AG04449 (cell line): ENCODE data around the gene DCX.

Experiments
- CTCF ChIA-PET: fragments of 350-600 bp; formaldehyde crosslinking; extraction: SDS; loops from one replicate; lab custom pipeline; 2021; ENCODE audit warnings: antibody characterized with exemption; lab: Yijun Ruan, JAX
- POLR2A ChIA-PET: fragments of 400-600, 350-600 bp; formaldehyde crosslinking; extraction: SDS; loops from one replicate; lab custom pipeline; 2020; ENCODE audit warnings: antibody characterized with exemption, inconsistent platforms; lab: Yijun Ruan, JAX
- DNase-seq: peaks from one replicate; pipeline ENCODE4 v3.0.0-alpha.2; 2010; ENCODE audit warnings: low read depth, low spot score
- H3K4me3 ChIP-seq: 2 replicates; pipeline ENCODE4 v1.5.1; 2011; ENCODE audit warnings: low read depth, mild to moderate bottlenecking, control low read depth, low read length
- CTCF ChIP-seq: IDR thresholded peaks from one replicate; pipeline ENCODE4 v1.5.1; 2011; ENCODE audit warnings: mild to moderate bottlenecking, moderate library complexity, low read length, control low read depth, inconsistent platforms; ENCODE audit not compliant: insufficient read depth; ENCODE audit errors: missing control alignments

The DCX gene

DNA sequence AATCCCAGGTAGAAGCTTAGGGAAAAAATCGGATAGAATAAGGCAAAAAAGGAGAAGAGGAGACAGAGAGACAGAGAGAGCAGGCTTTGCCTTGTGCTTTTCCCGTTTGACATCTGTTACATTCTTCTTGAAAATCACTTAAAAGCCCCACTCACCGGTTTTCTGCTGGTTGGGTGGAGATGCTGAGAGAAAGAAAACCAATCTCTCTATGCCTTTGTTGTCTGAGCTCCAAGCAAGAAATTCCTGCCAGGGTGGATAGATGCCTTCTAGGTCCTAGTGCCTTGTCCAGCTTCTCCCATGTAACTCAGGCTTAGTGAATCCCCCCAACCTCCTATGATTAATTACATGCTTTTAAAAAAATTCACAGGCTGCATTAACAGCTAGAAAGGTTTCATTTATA is at the start of gene DCX:
Gene DCX, minus strand, starts transcription at position 210 of the 400 bp plus-strand sequence. CDS start 1,794 bp downstream, outside the sequence.
- no peak for TF ChIP-seq CTCF
- DNase-seq = no peak
- POLR2A ChIA-PET = no interaction called here
- CTCF ChIA-PET = no interaction called here
- H3K4me3 ChIP-seq = no peak within 1 kb of the TSS

GRCh38 chrX:111460607-111461006 is 48.6 kb upstream of the DCX start:
- no peak for DNase-seq
- H3K4me3 ChIP-seq = no peak overlapping the region
- POLR2A ChIA-PET = no interaction called here
- CTCF ChIA-PET = interaction anchor here (1.6 kb wide), 1 partner anchor 16 kb away, joined by 4 read pairs; no protein-coding TSS in a partner anchor
- TF ChIP-seq CTCF = no peak

- TF ChIP-seq CTCF = no peak
- DNase-seq = no peak
- ChIA-PET POLR2A (no interaction called here), CTCF (no interaction called here)
- H3K4me3 ChIP-seq = no peak overlapping the region
Measured at GRCh38 chrX:111447298-111447697, 35.3 kb upstream of the DCX start.

DNA sequence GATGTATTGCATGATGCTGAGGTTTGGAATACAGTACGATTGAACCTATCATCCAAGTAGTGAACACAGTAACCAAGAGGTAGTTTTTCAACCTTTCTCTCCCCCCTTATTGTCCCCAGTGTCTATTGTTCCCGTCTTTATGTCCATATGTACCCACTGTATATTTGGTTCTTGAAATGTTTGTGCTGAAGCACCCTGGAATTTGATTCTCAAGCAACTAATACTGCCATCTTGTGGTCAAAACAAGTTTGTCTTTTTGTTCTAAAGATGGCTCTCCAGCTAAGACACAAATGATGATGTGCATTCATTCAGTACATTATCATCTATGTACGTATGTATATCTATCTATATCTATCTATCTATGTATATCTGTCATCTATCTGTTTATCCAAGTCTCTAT is 33.5 kb upstream of the DCX start:
- ChIA-PET CTCF (interaction anchor here (1.0 kb wide), 1 partner anchor 15 kb away, joined by 4 read pairs; no protein-coding TSS in a partner anchor), POLR2A (no interaction called here)
- no peak overlapping the region for H3K4me3 ChIP-seq
- peak; percentile 24 for TF ChIP-seq CTCF
- DNase-seq = no peak

DNA sequence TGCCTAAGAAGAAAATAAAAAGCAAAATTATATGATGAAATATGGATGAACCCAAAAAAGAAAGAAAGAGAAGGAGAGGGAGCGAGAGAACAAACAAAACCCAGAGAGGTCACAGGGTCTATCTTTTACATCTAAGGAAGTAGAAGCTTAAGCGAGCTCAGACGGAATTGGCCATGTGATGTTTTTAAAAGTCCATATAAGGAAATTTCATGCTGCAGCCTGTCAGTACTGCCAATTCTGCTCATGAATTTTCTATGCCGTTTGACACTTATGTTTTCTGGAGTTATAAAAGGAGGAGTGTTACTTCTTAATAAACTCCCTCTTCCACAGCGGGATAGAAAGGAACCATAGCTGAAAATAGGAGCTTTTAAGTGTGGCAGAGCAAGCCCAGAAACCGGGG is 32.9 kb upstream of the DCX start:
- H3K4me3 ChIP-seq = no peak overlapping the region
- ChIA-PET CTCF (interaction anchor here (1.0 to 1.2 kb wide), 2 partner anchors 10 to 16 kb away, joined by 3 to 4 read pairs; no protein-coding TSS in a partner anchor), POLR2A (no interaction called here)
- no peak for DNase-seq
- TF ChIP-seq CTCF = no peak

DNA sequence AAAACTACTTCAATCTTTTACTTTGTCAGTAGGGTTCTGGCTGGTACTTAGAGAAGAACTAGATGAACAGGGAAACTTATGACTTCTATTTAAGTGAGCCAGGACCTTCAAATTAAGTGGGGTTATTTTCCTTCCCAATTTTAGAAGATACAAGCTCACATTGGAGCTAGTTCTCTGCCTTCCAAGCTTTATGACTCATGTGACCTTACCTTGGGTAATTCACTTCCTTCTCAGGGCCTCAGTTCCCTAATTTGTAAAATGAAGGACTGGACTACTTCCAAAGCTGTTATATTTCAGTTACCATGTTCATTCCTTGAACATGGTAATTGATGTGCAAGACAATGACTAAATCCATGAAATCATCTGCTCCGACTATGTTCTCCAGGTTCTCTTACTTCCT is 32.0 kb upstream of the DCX start:
- H3K4me3 ChIP-seq = no peak overlapping the region
- DNase-seq = no peak
- ChIA-PET POLR2A (no interaction called here), CTCF (interaction anchor here (1.2 kb wide), 1 partner anchor 9 kb away, joined by 3 read pairs; no protein-coding TSS in a partner anchor)
- no peak for TF ChIP-seq CTCF
